H1 (cell line): ENCODE data around the gene CHST9. TPM values are rescaled to one million over a fixed set of nuclear protein-coding genes. Genes with fewer than 3 reads are reported as not detected.

Experiments
- CTCF ChIA-PET: fragments of 300-600 bp; sonication (Branson Sonifier 250); formaldehyde crosslinking; loops from one replicate; lab custom pipeline; 2021; ENCODE audit not compliant: partially characterized antibody; lab: Charles Lee
- POLR2A ChIA-PET: fragments of 300-600 bp; sonication (Branson Sonifier 250); formaldehyde crosslinking; loops from one replicate; lab custom pipeline; 2021; ENCODE audit warnings: inconsistent platforms; ENCODE audit not compliant: partially characterized antibody; lab: Charles Lee
- DNase-seq, 2 experiments: peaks; one replicate each; pipeline versions ENCODE4 v3.0.0 to v3.0.0-alpha.2; 2010 to 2022; ENCODE audit warnings: low spot score in 2 of 2, low read depth in 1 of 2, mixed read lengths in 1 of 2
- FAIRE-seq: peaks from 2 replicates; lab custom pipeline; 2011; peaks lifted over from hg19 to GRCh38; lab: Jason Lieb, UNC
- H2AFZ ChIP-seq: 2 replicates; pipeline ENCODE4 v1.8.1; 2012; ENCODE audit warnings: low read length, inconsistent platforms
- H2AK5ac ChIP-seq: 2 replicates; pipeline ENCODE4 v1.6.1; 2013; ENCODE audit warnings: low read depth, low read length
- H2BK120ac ChIP-seq: replicated peaks from 2 replicates; pipeline ENCODE3; 2013; ENCODE audit warnings: low read depth, low read length, inconsistent platforms
- H2BK12ac ChIP-seq: 2 replicates; pipeline ENCODE4 v1.6.1; 2013; ENCODE audit warnings: low read depth, low read length
- H2BK15ac ChIP-seq: 2 replicates; pipeline ENCODE4 v1.6.1; 2013; ENCODE audit warnings: low read length
- H2BK20ac ChIP-seq: 2 replicates; pipeline ENCODE4 v1.6.1; 2013; ENCODE audit warnings: low read length
- H2BK5ac ChIP-seq: 2 replicates; pipeline ENCODE4 v1.6.1; 2013; ENCODE audit warnings: low read depth, low read length
- H3K14ac ChIP-seq: 2 replicates; pipeline ENCODE4 v1.6.1; 2013; ENCODE audit warnings: inconsistent platforms; ENCODE audit not compliant: insufficient read length
- H3K18ac ChIP-seq: 2 replicates; pipeline ENCODE4 v1.6.1; 2013; ENCODE audit warnings: low read length; ENCODE audit errors: extremely low read depth
- H3K23ac ChIP-seq: 2 replicates; pipeline ENCODE4 v1.6.1; 2013; ENCODE audit warnings: inconsistent platforms; ENCODE audit not compliant: insufficient read length
- H3K23me2 ChIP-seq: 2 replicates; pipeline ENCODE4 v1.6.1; 2013; ENCODE audit warnings: low read depth, low read length
- H3K27ac ChIP-seq: 2 replicates; pipeline ENCODE4 v1.6.1; 2011; ENCODE audit warnings: low read depth, low read length, inconsistent platforms
- H3K27me3 ChIP-seq, 4 experiments: replicated peaks in 1 of 4; 1 replicate in 1 of 4; 2 replicates in 3 of 4; pipeline versions ENCODE4 v1.6.1 to v1.8.1; 2011 to 2013; ENCODE audit warnings: low read length in 3 of 4, mild to moderate bottlenecking in 3 of 4, inconsistent platforms in 2 of 4, mixed read lengths in 2 of 4, moderate library complexity in 1 of 4; ENCODE audit not compliant: control insufficient read depth in 3 of 4, insufficient read depth in 3 of 4; ENCODE audit errors: extremely low read depth in 1 of 4
- H3K36me3 ChIP-seq, 4 experiments: 2 replicates each; pipeline versions ENCODE4 v1.6.1 to v1.8.1; 2011 to 2013; ENCODE audit warnings: mild to moderate bottlenecking in 4 of 4, low read length in 3 of 4, moderate library complexity in 2 of 4, control low read depth in 1 of 4, inconsistent platforms in 1 of 4; ENCODE audit not compliant: insufficient read depth in 4 of 4, control insufficient read depth in 2 of 4
- H3K4ac ChIP-seq: replicated peaks from 2 replicates; pipeline ENCODE3; 2013; ENCODE audit warnings: low read length, low read depth, mixed read lengths, inconsistent platforms; ENCODE audit not compliant: insufficient read length
- H3K4me1 ChIP-seq, 4 experiments: replicated peaks in 1 of 4; 1 replicate in 1 of 4; 2 replicates in 3 of 4; pipeline versions ENCODE4 v1.6.1 to v1.8.1; 2011 to 2013; ENCODE audit warnings: low read length in 3 of 4, inconsistent platforms in 2 of 4, mixed read lengths in 1 of 4; ENCODE audit not compliant: insufficient read depth in 4 of 4, control insufficient read depth in 3 of 4
- H3K4me2 ChIP-seq, 2 experiments: 2 replicates each; pipeline versions ENCODE4 v1.6.1 to v1.8.1; 2011 to 2013; ENCODE audit warnings: low read depth in 2 of 2, low read length in 2 of 2, control low read depth in 1 of 2, inconsistent platforms in 1 of 2, mild to moderate bottlenecking in 1 of 2; ENCODE audit not compliant: insufficient read depth in 1 of 2
- H3K4me3 ChIP-seq, 4 experiments: fragments of 200-600, 300-600 bp in 1 of 4; sonication (generic), shearing (Covaris generic), sonication (Bioruptor Twin) in 1 of 4; 2 replicates each; pipeline versions ENCODE4 v1.5.1 to v1.8.1; 2011 to 2016; ENCODE audit warnings: low read length in 4 of 4, low read depth in 3 of 4, control low read depth in 2 of 4, inconsistent platforms in 2 of 4, mild to moderate bottlenecking in 2 of 4, mixed read lengths in 1 of 4, moderate library complexity in 1 of 4; ENCODE audit not compliant: insufficient read depth in 2 of 4; ENCODE audit errors: extremely low read depth in 1 of 4
- H3K56ac ChIP-seq: replicated peaks from 2 replicates; pipeline ENCODE3; 2013; ENCODE audit warnings: low read depth, mild to moderate bottlenecking, mixed read lengths, low read length, inconsistent platforms; ENCODE audit not compliant: insufficient read length
- H3K79me1 ChIP-seq: 2 replicates; pipeline ENCODE4 v1.6.1; 2013; ENCODE audit warnings: low read depth, low read length, control low read depth
- H3K79me2 ChIP-seq, 2 experiments: 2 replicates each; pipeline versions ENCODE4 v1.6.1 to v1.8.1; 2012 to 2013; ENCODE audit warnings: low read length in 2 of 2, mild to moderate bottlenecking in 2 of 2, inconsistent platforms in 1 of 2; ENCODE audit not compliant: insufficient read depth in 2 of 2, control insufficient read depth in 1 of 2
- H3K9ac ChIP-seq, 4 experiments: replicated peaks in 1 of 4; 1 replicate in 1 of 4; 2 replicates in 3 of 4; pipeline versions ENCODE4 v1.6.1 to v1.8.1; 2011 to 2013; ENCODE audit warnings: low read depth in 3 of 4, low read length in 3 of 4, control low read depth in 2 of 4, mild to moderate bottlenecking in 2 of 4, moderate library complexity in 2 of 4, inconsistent platforms in 1 of 4; ENCODE audit errors: extremely low read depth in 1 of 4
- H3K9me3 ChIP-seq, 2 experiments: 2 replicates each; pipeline versions ENCODE4 v1.6.1 to v1.8.1; 2012 to 2013; ENCODE audit warnings: mild to moderate bottlenecking in 2 of 2, moderate library complexity in 2 of 2, control low read depth in 1 of 2, inconsistent platforms in 1 of 2, low read depth in 1 of 2, low read length in 1 of 2, mixed read lengths in 1 of 2; ENCODE audit not compliant: insufficient read depth in 2 of 2
- H4K20me1 ChIP-seq, 2 experiments: replicated peaks in 1 of 2; 2 replicates each; pipeline versions ENCODE3 to v1.8.1; 2011 to 2013; ENCODE audit warnings: inconsistent platforms in 2 of 2, low read length in 2 of 2, mild to moderate bottlenecking in 1 of 2; ENCODE audit not compliant: insufficient read depth in 2 of 2, control insufficient read depth in 1 of 2
- H4K5ac ChIP-seq: 2 replicates; pipeline ENCODE4 v1.6.1; 2013; ENCODE audit warnings: low read length, low read depth, mixed read lengths, inconsistent platforms; ENCODE audit not compliant: insufficient read length
- H4K8ac ChIP-seq: 2 replicates; pipeline ENCODE4 v1.8.0; 2013; ENCODE audit warnings: mild to moderate bottlenecking, moderate library complexity, low read length, inconsistent platforms; ENCODE audit not compliant: insufficient read depth; ENCODE audit errors: extremely low read depth
- H4K91ac ChIP-seq: replicated peaks from 2 replicates; pipeline ENCODE3; 2013; ENCODE audit warnings: low read length, mixed read lengths, inconsistent platforms; ENCODE audit not compliant: insufficient read length
- E2F6 ChIP-seq: IDR thresholded peaks from 2 replicates; pipeline ENCODE4 v1.6.1; 2012; ENCODE audit warnings: inconsistent platforms
- EZH2 ChIP-seq: fragments of 200-600 bp; sonication (generic); IDR thresholded peaks from 2 replicates; pipeline ENCODE4 v1.7.1; 2012; ENCODE audit warnings: low read depth, mild to moderate bottlenecking, moderate library complexity, low read length, inconsistent platforms; ENCODE audit not compliant: severe bottlenecking
- HDAC6 ChIP-seq: IDR thresholded peaks from one replicate; pipeline ENCODE4 v1.7.1; 2012; ENCODE audit warnings: low read depth, mild to moderate bottlenecking, inconsistent platforms, low read length, moderate library complexity
- KDM5A ChIP-seq: fragments of 200-600 bp; IDR thresholded peaks from 2 replicates; pipeline ENCODE4 v1.7.1; 2012; ENCODE audit warnings: mild to moderate bottlenecking, low read length, inconsistent platforms, mixed read lengths
- POLR2A ChIP-seq, 2 experiments: IDR thresholded peaks; 1 replicate in 1 of 2; 2 replicates in 1 of 2; pipeline ENCODE4 v1.6.1; 2011; ENCODE audit warnings: low read depth in 2 of 2, low read length in 2 of 2, mild to moderate bottlenecking in 2 of 2; ENCODE audit errors: control extremely low read depth in 1 of 2
- RBBP5 ChIP-seq: IDR thresholded peaks from 2 replicates; pipeline ENCODE4 v1.7.1; 2012; ENCODE audit warnings: low read depth, mild to moderate bottlenecking, inconsistent platforms, low read length, moderate library complexity, borderline replicate concordance
- RXRA ChIP-seq: IDR thresholded peaks from 2 replicates; pipeline ENCODE4 v1.6.1; 2011; ENCODE audit warnings: low read depth, mild to moderate bottlenecking, low read length, moderate library complexity; ENCODE audit not compliant: insufficient read depth
- SIX5 ChIP-seq: IDR thresholded peaks from 2 replicates; pipeline ENCODE4 v1.6.1; 2011; ENCODE audit warnings: mild to moderate bottlenecking, low read depth, low read length
- SUZ12 ChIP-seq: fragments of 200-600 bp; sonication (generic); IDR thresholded peaks from 2 replicates; pipeline ENCODE4 v1.6.1; 2012; ENCODE audit warnings: mild to moderate bottlenecking, inconsistent platforms, low read length, moderate library complexity, mixed read lengths
- WGBS, 2 experiments: shearing (Covaris generic) in 1 of 2; methylation state at CpG; one replicate each; pipeline versions ENCODE4 v1.1.6 to v1.1.7; 2013 to 2015; ENCODE audit warnings: low lambda C conversion rate in 2 of 2, mixed read lengths in 2 of 2, inconsistent platforms in 1 of 2, low coverage in 1 of 2, missing lambda C conversion rate in 1 of 2; ENCODE audit not compliant: insufficient replicate concordance in 2 of 2, insufficient coverage in 1 of 2, insufficient read length in 1 of 2; ENCODE audit errors: extremely low coverage in 1 of 2, missing lambda C conversion rate in 1 of 2; 5-methylcytosine and 5-hydroxymethylcytosine counted together
- polyA plus RNA-seq, 7 experiments: library from polyadenylated mRNA; depleted of rRNA in 3 of 7; stranded (reverse) in 5 of 7; unstranded in 2 of 7; fragments of >200 nt in 5 of 7; fragments of 200-250 nt in 2 of 7; gene quantifications; 1 replicate in 5 of 7; 2 replicates in 1 of 7; 4 replicates in 1 of 7; pipeline versions ENCODE4 v1.2.1 to v1.2.3, GENCODE V29; 2011 to 2013; ENCODE audit warnings: missing spikeins in 2 of 7, mixed read lengths in 2 of 7
- total RNA-seq: library from RNA; stranded (reverse); fragmentation: NEBNext Ultra II Directional; extraction: Animal tissue kit (Norgen Biotek cat#: 25700); gene quantifications from 2 replicates; pipeline ENCODE4 v1.2.1, GENCODE V29; 2021
- TF ChIP-seq, protein P1 (sequence below): IDR thresholded peaks from 2 replicates; pipeline ENCODE4 v1.6.1; 2012; ENCODE audit warnings: low read length, inconsistent platforms
- TF ChIP-seq, protein P2 (sequence below): IDR thresholded peaks from 2 replicates; pipeline ENCODE4 v1.6.1; 2011; ENCODE audit warnings: low read depth, mild to moderate bottlenecking, low read length; ENCODE audit not compliant: insufficient read depth

CHST9 gene
- total and polyA plus RNA-seq, 2 of the 8 experiments (the other 6 are each of a cell fraction or from before 2014, with no cell fraction given), result 3.2 to 24.3 TPM

DNA sequence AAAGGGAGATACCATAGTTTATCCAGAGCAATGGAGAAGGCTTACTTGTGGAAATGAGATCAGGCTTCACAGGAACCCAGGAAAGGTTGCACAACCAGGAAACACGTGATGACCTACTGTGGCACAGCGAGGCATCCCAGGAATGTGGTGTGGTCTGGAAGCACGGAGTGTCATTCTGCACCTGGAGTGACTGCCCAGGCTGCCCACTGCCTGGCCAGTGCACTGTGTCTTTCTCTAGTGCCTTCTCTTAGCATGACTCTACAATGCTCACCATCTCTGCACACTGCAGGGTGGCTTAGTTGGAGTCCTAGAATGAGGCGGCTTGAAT, 48.9 kb downstream of the CHST9 start:
- H4K8ac ChIP-seq, result no peak overlapping the region
- H3K4me3 ChIP-seq, result no peak overlapping the region
- no peak overlapping the region for H3K27ac ChIP-seq
- no peak overlapping the region for H3K4me2 ChIP-seq
- peaks cover 3% of the 10 kb centered on the region; the same call in 1 of the 2 replicates for H3K79me1 ChIP-seq
- no peak overlapping the region for H2AFZ ChIP-seq
- no peak overlapping the region for H2BK5ac ChIP-seq
- H3K56ac ChIP-seq, result no peak overlapping the region
- no peak overlapping the region for H3K18ac ChIP-seq
- WGBS, 2 experiments, result 63% methylated on average over 4 of the region's 4 CpGs; no CpG with 5 or more reads in 1 of the 2 experiments
- no peaks in the 10 kb centered on the region for H4K20me1 ChIP-seq
- H2BK12ac ChIP-seq, result 0 out of 2 replicates have a peak overlapping the region, but pooled peaks have one; percentile 6
- H3K79me2 ChIP-seq, result no peaks in the 10 kb centered on the region
- H3K9ac ChIP-seq, result no peak overlapping the region
- no peak overlapping the region for H4K5ac ChIP-seq
- H4K91ac ChIP-seq, result no peak overlapping the region
- H3K23ac ChIP-seq, result no peak overlapping the region
- H2BK20ac ChIP-seq, result no peak overlapping the region
- no peaks in the 10 kb centered on the region for H3K23me2 ChIP-seq
- no peak overlapping the region for H2BK120ac ChIP-seq
- H3K14ac ChIP-seq, result no peak overlapping the region
- peak; percentile 55 for FAIRE-seq
- peaks cover 0 to 9% (median 3%) of the 10 kb centered on the region in 4 experiments; a peak in 3 of 7 replicates for H3K4me1 ChIP-seq
- H3K27me3 ChIP-seq, result no peaks in the 10 kb centered on the region
- ChIA-PET CTCF (no interaction called here), POLR2A (no interaction called here)
- no peak overlapping the region for H2AK5ac ChIP-seq
- H2BK15ac ChIP-seq, result no peak overlapping the region
- peaks cover 0 to 3% (median 0%) of the 10 kb centered on the region in 4 experiments; a peak in 2 of 8 replicates for H3K36me3 ChIP-seq
- H3K9me3 ChIP-seq, result no peaks in the 10 kb centered on the region
- H3K4ac ChIP-seq, result no peak overlapping the region
- no peak for DNase-seq
- no peak for TF ChIP-seq E2F6
- TF ChIP-seq SIX5, result no peak
- TF ChIP-seq KDM5A, result no peak
- no peak for TF ChIP-seq RXRA
- no peak for TF ChIP-seq SUZ12
- no peak for TF ChIP-seq EZH2
- TF ChIP-seq POLR2A (IDR thresholded peaks at IDR 0.05; ENCODE audit: control extremely low read depth in 1 of 2, low read depth in 2 of 2, low read length in 2 of 2), result no peak
- TF ChIP-seq RBBP5, result no peak
- TF ChIP-seq, protein P1, sequence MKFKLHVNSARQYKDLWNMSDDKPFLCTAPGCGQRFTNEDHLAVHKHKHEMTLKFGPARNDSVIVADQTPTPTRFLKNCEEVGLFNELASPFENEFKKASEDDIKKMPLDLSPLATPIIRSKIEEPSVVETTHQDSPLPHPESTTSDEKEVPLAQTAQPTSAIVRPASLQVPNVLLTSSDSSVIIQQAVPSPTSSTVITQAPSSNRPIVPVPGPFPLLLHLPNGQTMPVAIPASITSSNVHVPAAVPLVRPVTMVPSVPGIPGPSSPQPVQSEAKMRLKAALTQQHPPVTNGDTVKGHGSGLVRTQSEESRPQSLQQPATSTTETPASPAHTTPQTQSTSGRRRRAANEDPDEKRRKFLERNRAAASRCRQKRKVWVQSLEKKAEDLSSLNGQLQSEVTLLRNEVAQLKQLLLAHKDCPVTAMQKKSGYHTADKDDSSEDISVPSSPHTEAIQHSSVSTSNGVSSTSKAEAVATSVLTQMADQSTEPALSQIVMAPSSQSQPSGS, result no peak
- TF ChIP-seq, protein P2, sequence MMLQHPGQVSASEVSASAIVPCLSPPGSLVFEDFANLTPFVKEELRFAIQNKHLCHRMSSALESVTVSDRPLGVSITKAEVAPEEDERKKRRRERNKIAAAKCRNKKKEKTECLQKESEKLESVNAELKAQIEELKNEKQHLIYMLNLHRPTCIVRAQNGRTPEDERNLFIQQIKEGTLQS, result no peak
- TF ChIP-seq HDAC6, result no peak
